GM13976 (cell line): ENCODE measurements around the gene MFRP.

Source experiments
- DNase-seq: peaks from one replicate; pipeline ENCODE4 v3.0.0; 2012; ENCODE audit warnings: low spot score
- in situ Hi-C: fragments of 300-500 bp; cut with MboI; formaldehyde crosslinking; loops from one replicate; pipeline ENCODE4 v1.12.0; 2022; ENCODE audit warnings: low sequenced_read_pairs, mixed read lengths, inconsistent platforms; ENCODE audit not compliant: unreplicated experiment
- TF ChIP-seq, protein P1 (sequence below): IDR thresholded peaks from 2 replicates; pipeline ENCODE4 v1.5.1; 2012; ENCODE audit warnings: borderline replicate concordance, mild to moderate bottlenecking; ENCODE audit not compliant: insufficient read depth; ENCODE audit errors: extremely low read depth, missing control alignments, control extremely low read depth

The MFRP gene

DNA sequence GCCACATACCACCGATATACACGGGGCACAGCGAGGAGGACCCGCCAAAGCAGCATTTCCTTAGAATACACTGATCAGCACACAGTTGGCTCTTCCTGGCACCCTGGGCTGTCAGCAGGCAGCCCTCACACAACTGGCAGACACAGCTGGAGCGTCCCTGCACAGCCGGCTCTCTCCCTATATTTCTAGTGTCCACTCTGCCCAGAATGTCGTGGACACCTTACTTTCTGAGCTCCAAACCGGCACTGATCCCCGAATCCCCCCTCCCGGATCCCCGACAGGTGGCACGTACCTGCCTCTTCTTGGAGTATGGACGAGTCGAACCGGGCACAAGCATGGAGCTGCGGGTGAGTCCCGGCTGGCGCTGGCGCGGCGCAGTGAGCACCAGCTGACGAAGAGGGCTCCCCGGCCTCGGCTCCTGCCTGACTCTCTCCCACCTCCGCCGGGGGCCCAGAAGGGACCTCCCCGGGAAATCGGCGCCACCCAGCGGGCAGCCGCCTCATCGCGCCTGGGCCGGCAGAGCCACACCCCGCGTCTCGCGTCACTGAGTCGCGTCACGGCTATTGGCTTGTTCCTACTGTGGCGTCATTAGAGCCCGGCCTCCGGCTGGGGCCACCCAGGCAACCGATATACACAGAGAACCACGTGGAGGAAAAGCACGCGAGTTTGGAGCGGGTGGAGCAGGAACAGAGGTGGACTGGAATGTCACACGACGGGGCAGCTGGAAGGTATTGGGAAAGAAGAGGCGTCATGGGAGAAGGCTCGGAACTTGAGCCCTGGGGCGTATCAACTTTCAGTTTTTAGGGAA, 34.9 kb upstream of the MFRP start, which contains the start of gene USP2:
Gene USP2, minus strand, starts transcription at position 510 of the 808 bp plus-strand sequence. CDS start 8,210 bp downstream, outside the sequence.
- peak; percentile 96 for DNase-seq
- TF ChIP-seq, protein P1, sequence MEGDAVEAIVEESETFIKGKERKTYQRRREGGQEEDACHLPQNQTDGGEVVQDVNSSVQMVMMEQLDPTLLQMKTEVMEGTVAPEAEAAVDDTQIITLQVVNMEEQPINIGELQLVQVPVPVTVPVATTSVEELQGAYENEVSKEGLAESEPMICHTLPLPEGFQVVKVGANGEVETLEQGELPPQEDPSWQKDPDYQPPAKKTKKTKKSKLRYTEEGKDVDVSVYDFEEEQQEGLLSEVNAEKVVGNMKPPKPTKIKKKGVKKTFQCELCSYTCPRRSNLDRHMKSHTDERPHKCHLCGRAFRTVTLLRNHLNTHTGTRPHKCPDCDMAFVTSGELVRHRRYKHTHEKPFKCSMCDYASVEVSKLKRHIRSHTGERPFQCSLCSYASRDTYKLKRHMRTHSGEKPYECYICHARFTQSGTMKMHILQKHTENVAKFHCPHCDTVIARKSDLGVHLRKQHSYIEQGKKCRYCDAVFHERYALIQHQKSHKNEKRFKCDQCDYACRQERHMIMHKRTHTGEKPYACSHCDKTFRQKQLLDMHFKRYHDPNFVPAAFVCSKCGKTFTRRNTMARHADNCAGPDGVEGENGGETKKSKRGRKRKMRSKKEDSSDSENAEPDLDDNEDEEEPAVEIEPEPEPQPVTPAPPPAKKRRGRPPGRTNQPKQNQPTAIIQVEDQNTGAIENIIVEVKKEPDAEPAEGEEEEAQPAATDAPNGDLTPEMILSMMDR: peak; percentile 98
- in situ Hi-C loops: no loop called here

DNA sequence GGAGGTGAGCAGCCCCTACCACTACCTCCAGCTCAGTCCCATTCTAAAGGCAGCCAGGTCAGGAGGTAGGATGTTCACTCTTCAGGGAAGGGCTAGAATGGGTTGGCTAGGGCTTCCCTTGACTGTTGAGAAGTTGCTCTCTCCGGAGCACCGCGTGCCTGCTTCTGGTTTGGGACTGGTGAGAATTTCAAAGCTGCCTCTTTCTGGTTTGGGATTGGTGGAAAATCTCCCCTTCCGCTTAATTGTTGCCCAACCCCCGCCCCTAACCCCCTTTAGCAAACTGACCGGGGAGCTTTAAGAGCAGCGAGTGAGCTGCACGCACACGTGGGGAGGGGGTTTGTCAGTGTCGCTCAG, 34.3 kb upstream of the MFRP start:
- in situ Hi-C loops: no loop called here
- peak; percentile 15 for DNase-seq

DNA sequence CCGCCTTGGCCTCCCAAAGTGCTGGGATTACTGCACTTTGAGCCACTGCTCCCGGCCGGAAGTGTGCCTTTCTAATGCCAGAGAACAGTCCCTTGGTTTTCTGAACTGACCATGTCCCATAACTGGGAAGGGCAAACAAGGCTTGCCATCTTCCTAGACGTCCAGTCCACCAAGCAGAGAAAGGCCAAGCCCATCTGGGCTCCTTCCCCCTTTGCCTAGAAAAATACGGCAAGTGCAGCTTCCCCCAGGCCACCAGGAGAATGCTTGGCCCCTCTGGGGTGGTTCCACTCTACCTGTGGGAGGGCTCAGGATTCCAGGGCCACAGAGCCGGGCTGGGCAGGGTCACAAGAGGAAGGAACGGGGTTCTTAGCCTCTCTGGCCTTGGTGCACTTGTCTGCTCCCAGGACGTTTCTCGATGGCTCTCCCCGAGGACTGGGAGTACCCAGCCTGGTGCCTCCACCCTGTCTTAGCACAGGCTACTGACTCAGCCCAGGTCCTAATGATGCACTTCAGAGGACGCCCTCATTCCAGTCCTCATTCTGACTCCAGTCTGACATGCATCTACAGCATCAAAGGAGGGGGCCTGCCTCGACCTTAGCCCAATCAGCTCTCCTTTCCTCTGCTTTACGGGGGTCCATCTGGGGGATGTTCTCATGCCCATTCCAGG, 33.8 kb upstream of the MFRP start:
- DNase-seq: peak; percentile 5

More for the DNA sequence above, 34.3 kb upstream of the MFRP start:
- TF ChIP-seq, protein P1: no peak

DNA sequence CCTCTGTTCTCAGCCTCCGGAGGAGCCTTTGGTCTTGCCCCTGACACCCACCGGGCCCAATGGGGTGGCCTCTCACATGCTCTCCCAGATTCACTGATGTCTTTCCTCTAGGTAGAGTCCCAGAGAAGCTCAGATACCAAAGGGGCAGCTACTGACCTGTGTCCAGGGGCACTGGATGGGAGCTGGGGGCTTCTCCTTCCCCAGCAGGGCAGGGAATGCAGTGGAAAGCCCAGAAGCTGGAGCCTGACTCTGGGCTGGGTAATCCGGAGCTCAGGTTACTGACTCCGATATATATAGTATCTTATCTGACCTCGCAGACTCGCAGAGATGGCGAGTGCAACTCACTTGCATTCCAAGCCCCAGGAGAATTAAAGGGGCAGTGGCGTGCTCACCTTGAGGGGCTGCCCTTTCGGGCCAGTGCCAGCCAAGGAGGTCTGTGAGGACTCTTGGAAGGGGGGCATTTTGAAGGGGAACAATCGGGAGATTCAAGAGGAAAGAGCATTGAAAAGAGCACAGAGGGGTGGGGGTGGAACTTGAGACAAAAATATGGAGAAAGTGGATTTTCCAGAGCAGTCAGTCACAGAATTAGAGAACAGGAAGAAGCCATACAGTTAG, 32.5 kb upstream of the MFRP start:
- TF ChIP-seq, protein P1: no peak
- DNase-seq: peak; percentile 6
- in situ Hi-C loops: no loop called here

More for the DNA sequence above, 33.8 kb upstream of the MFRP start:
- TF ChIP-seq, protein P1: no peak
- in situ Hi-C loops: no loop called here

DNA sequence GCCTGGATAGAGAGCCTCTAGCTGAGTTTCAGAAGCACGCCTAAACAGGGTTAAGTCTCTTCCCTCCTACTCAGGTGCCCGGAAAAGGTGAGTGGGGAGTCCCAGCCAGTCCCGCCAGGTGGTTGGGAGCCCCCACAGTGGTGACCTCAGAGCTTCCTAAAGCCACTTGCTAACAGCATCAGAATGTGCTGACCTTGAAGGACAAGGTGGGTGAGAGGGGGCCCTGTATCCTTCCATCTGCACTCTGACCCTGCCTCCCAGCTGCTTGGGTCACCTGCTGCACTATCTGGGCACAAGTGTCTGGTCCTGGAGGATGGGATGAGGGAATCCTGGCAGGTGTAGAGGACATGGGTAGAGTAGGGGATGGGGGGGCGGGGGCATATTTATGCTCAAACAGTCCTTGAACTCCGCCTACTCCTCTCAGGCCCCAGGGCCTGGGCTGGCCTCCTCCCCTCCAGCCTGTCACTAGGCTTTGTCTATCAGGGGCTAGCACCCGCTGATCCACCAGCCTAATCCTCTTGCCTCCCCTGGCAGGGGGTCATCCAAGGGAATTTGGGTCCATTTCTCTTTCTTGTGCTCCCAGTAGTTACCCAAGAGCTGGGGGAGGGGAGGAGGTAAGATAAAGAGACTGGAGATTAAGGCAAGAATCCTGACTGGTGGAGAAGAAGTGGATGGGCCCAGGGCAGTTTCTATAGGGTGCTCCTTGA, 31.6 kb upstream of the MFRP start:
- TF ChIP-seq, protein P1: no peak
- peak; percentile 9 for DNase-seq
- in situ Hi-C loops: no loop called here

DNA sequence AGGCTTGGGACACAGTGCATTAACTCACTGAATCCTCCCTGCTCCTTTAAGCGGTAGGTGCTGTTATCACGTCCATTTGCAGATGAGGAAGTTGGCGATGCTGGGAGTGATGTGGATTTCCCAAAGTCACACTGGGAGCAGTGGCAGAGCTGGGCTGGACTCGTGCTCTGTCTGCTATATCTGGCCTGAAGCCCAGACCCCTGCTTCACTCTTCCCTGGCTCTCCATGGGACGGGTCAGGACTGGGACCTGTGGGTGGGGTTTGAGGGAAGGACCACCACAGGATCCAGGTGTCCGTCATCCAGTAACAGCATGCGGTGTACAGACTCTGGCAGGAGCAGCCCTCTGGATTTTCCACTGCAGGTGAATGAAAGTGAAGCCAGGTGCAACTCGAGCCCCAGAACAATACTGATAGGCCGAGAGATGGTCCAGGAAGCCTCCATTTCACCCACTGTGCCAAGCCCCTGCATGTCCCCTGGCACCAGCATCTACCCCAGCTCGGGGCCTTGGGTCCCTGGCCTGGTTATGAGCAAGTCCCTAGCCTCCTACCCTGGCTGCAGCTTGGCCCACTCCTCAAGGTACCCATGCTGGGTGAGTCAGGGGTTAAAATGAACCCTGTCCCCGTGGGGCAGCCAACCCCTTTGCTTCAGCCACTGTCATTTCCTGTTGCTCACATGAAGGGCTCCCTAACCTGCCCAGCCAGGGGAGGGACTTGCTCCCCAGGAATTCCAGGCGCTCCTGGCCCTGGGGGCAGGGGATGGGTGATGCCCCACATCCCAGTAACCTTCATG, 30.8 kb upstream of the MFRP start:
- TF ChIP-seq, protein P1: no peak
- in situ Hi-C loops: no loop called here
- DNase-seq: peak; percentile 13
